Aorta (tissue), 5 donors: ENCODE measurements around the gene SLCO2A1. TPM values are rescaled to one million over a fixed set of nuclear protein-coding genes. Genes with fewer than 3 reads are reported as not detected.

Experiments used
- ATAC-seq: fragments of 200-7000 bp; cut with Tn5 transposase; one replicate; pipeline ENCODE4 v1.9.1; 2022; ENCODE audit warnings: moderate library complexity; ENCODE audit not compliant: low FRiP score
- DNase-seq, 2 donors: peaks; one replicate each; pipeline ENCODE4 v3.0.0-alpha.2; 2020
- H3K27ac ChIP-seq, 2 donors: one replicate each; pipeline ENCODE4 v1.5.1; 2013; ENCODE audit warnings: low read length in 2 of 2, mild to moderate bottlenecking in 2 of 2, moderate library complexity in 2 of 2, control low read depth in 1 of 2, inconsistent platforms in 1 of 2, low read depth in 1 of 2
- H3K27me3 ChIP-seq, 2 donors: one replicate each; pipeline ENCODE4 v1.6.1; 2013; ENCODE audit warnings: control low read depth in 1 of 2, low read length in 1 of 2, mild to moderate bottlenecking in 1 of 2, moderate library complexity in 1 of 2; ENCODE audit not compliant: insufficient read depth in 2 of 2, control insufficient read depth in 1 of 2
- H3K36me3 ChIP-seq, 2 donors: one replicate each; pipeline ENCODE4 v1.6.1; 2013; ENCODE audit warnings: control low read depth in 1 of 2, low read length in 1 of 2, mild to moderate bottlenecking in 1 of 2; ENCODE audit not compliant: insufficient read depth in 2 of 2, control insufficient read depth in 1 of 2
- H3K4me1 ChIP-seq, 2 donors: one replicate each; pipeline ENCODE4 v1.6.1; 2013; ENCODE audit warnings: low read length in 2 of 2, control low read depth in 1 of 2, mild to moderate bottlenecking in 1 of 2, moderate library complexity in 1 of 2; ENCODE audit not compliant: insufficient read depth in 2 of 2, control insufficient read depth in 1 of 2
- H3K4me3 ChIP-seq, 2 donors: one replicate each; pipeline ENCODE4 v1.5.1; 2013; ENCODE audit warnings: low read length in 2 of 2, control low read depth in 1 of 2, mild to moderate bottlenecking in 1 of 2
- H3K9me3 ChIP-seq: one replicate; pipeline ENCODE4 v1.6.1; 2013; ENCODE audit warnings: mild to moderate bottlenecking, low read length; ENCODE audit not compliant: control insufficient read depth
- WGBS, 2 donors: extraction: QIAGEN DNeasy Blood & Tissue Kit; methylation state at CpG; one replicate each; pipeline ENCODE4 v1.1.7; 2013; 5-methylcytosine and 5-hydroxymethylcytosine counted together
- intact Hi-C, 2 donors: fragments of 100-400 bp; cut with DNase I; formaldehyde crosslinking; loops; one replicate each; pipeline versions ENCODE4 v1.14.2 to v1.15.0; 2022
- polyA plus RNA-seq, 2 donors: library from polyadenylated mRNA; stranded (reverse); fragments of 200-250 nt; gene quantifications; one replicate each; pipeline ENCODE4 v1.2.3, GENCODE V29; 2013
- total RNA-seq, 2 donors: library from RNA; stranded (reverse); fragmentation: NEBNext Ultra II Directional; extraction: Animal tissue kit (Norgen Biotek cat#: 25700); gene quantifications; one replicate each; pipeline ENCODE4 v1.2.1, GENCODE V29; 2021
- donor health status: healthy with polysubstance abuse.
- donor health status: Bipolar disorder and iron deficiency.
- donor health status: DM: no; HTN: no; CAD: no.
- donor health status: DM: no; HTN: no; CAD: no.
- donor health status: DM: yes; HTN: yes; CAD: no.

Gene SLCO2A1
- total and polyA plus RNA-seq, 4 donors = 0.25 to 101 (median 49.8) TPM

- H3K36me3 ChIP-seq = no peaks in the 10 kb centered on the region
- ATAC-seq = no peak
- 39 to 52% methylated on average over 6 of the region's 6 CpGs for WGBS, 2 donors
- no peaks in the 10 kb centered on the region for H3K9me3 ChIP-seq
- intact Hi-C loops = no loop called here
- H3K4me1 ChIP-seq = no peaks in the 10 kb centered on the region
- H3K27me3 ChIP-seq = no peaks in the 10 kb centered on the region
- DNase-seq = peak in 1 of 2 donors; percentile 52
- H3K4me3 ChIP-seq = no peak overlapping the region
- no peak overlapping the region for H3K27ac ChIP-seq
Measured at GRCh38 chr3:133892541-133893231, 137.0 kb downstream of the SLCO2A1 start.

DNA sequence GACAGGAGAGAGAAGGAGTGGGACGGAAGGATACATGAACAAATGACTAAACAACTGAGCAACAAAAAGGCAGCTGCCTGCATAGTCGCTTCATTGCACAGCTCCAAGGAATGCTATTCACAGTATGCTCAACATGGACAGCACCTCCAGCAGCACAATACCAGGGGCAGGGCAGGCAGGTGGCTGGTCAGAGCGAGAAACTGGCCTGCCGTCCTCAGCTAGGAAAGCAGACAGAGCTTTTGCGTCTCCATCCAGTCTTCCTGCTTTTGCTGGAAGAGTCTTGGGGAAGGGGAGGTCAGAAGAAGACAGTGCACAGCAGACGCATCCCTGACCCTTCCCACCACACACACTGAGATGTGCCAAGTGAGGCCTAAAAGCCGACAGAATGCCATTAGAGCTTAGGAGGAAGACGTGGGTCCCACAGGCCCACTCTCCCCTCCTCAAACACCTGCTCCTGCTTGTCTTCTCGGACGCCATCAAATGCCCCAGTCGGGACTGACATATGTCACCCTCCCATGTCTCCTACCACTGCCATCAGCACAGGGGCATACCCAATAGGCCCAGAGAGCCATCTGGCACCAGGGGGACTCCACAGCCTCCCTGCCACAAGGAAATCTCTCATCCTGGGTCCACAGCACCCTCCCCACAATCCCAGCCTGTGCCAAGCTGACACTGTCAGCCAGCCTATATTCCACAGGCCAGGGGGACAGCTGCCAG lies 137.9 kb downstream of the SLCO2A1 start:
- WGBS, 2 donors = 95% methylated on average over 11 of the region's 11 CpGs

DNA sequence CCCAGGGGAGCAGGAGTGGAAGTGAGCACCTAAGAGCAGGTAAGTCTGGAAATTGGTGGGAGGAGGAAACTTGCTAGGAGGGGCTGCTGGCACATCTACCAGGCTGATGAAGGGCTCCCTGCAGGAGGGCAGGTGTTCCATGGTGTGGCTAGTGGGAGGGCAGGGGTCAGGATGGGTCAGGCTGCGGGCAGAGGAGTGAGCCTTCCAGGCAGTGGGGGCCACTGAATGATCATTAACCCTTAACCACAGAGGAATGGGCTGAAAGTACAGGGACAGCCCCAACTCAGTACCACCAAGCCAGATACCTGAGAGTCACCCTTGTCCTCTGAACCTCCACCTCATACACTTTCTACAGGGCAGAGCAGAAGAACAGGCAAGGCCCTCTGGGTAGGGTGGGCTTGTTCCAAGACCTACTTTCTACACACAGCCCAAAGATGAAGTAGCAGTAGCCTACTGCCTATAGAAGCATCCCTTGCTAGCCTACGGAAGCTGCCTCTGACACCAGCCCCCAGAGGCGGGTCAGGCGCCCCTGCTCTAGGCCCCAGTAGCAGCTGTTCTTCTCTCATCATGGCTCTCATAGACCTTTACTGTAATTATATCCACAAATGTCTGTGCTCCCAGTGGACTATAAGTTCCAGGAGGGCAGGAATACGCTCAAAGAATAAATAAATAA lies 138.6 kb downstream of the SLCO2A1 start:
- Histone ChIP-seq H3K4me3 (no peak overlapping the region), H3K27me3 (no peaks in the 10 kb centered on the region), H3K36me3 (no peaks in the 10 kb centered on the region), H3K27ac (no peak overlapping the region), H3K4me1 (no peaks in the 10 kb centered on the region), H3K9me3 (no peaks in the 10 kb centered on the region)
- peak in 1 of 2 donors; percentile 16 for DNase-seq
- ATAC-seq = no peak
- 85 to 95% methylated on average over 5 of the region's 5 CpGs for WGBS, 2 donors
- intact Hi-C loops = no loop called here

More for the DNA sequence above, 137.9 kb downstream of the SLCO2A1 start:
- H3K27me3 ChIP-seq = no peaks in the 10 kb centered on the region
- peak in 1 of 2 donors; percentile 49 for DNase-seq
- ATAC-seq = no peak
- no peak overlapping the region for H3K27ac ChIP-seq
- no peaks in the 10 kb centered on the region for H3K4me1 ChIP-seq
- no peak overlapping the region for H3K4me3 ChIP-seq
- no peaks in the 10 kb centered on the region for H3K9me3 ChIP-seq
- H3K36me3 ChIP-seq = no peaks in the 10 kb centered on the region
- intact Hi-C loops = no loop called here

DNA sequence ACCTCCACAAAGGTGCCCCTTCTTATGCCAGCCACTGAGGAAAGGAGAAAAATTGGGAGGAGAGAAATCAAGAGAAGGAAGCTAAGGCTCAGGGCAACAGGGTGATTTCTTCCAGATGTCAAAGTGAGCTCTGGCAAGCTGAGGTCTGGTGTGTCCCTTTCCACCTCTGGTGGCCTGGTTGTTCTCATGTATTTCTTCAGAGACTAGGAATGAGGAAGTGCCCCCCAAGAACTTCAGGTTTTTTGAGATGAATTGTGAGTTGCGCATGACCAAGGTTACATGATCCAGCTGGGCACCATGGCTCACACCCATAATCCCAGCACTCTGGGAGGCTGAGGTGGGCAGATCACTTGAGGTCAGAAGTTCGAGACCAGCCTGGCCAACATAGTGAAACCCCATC lies 139.7 kb downstream of the SLCO2A1 start:
- Histone ChIP-seq H3K4me3 (no peak overlapping the region), H3K27me3 (no peaks in the 10 kb centered on the region), H3K9me3 (no peaks in the 10 kb centered on the region), H3K4me1 (no peaks in the 10 kb centered on the region), H3K36me3 (no peaks in the 10 kb centered on the region), H3K27ac (no peak overlapping the region)
- 91 to 98% methylated on average over 2 of the region's 2 CpGs for WGBS, 2 donors
- DNase-seq (peak in 1 of 2 donors; percentile 10), ATAC-seq (no peak)
- intact Hi-C loops = no loop called here

DNA sequence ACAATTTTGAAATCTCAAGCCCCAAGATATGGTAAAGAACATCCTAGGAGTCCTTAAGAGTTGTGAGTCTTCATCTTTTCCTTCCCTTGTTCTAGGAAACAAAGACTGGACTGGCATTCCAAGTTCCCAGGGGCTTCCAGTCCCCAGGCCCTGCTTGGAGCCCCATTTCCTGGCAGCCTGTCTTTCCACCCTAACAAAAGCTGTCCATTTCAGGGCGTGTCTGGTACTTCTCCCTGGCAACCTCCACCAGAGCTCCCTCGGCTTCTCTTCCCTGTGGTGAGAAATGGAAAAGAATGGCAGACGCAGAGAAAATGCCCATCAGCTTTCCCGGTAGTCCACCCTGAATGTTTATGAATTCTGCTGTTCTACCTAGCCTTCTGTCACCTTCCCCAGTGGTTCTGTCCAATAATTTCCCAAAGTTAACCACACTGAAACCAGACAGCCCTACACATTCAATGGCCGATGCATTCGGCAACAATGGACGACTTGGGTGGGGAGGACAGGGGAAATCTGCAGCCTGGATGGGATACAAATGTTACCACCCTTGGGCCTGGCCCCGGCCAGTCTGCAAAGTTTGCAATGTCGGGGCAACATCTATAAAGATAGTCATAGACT lies 140.9 kb downstream of the SLCO2A1 start:
- WGBS, 2 donors = 96 to 98% methylated on average over 9 of the region's 9 CpGs

GRCh38 chr3:133887803-133888703 lies 141.7 kb downstream of the SLCO2A1 start:
- no peaks in the 10 kb centered on the region for H3K27me3 ChIP-seq
- no peak overlapping the region for H3K27ac ChIP-seq
- ATAC-seq (no peak), DNase-seq (peak in 1 of 2 donors; percentile 48)
- no peaks in the 10 kb centered on the region for H3K4me1 ChIP-seq
- H3K9me3 ChIP-seq = no peaks in the 10 kb centered on the region
- no peaks in the 10 kb centered on the region for H3K36me3 ChIP-seq
- no peak overlapping the region for H3K4me3 ChIP-seq
- WGBS, 2 donors = 51 to 65% methylated on average over 8 of the region's 8 CpGs
- intact Hi-C loops = no loop called here

More for the DNA sequence above, 140.9 kb downstream of the SLCO2A1 start:
- no peaks in the 10 kb centered on the region for H3K27me3 ChIP-seq
- no peak overlapping the region for H3K4me3 ChIP-seq
- no peaks in the 10 kb centered on the region for H3K9me3 ChIP-seq
- DNase-seq (peak in 1 of 2 donors; percentile 40), ATAC-seq (no peak)
- H3K36me3 ChIP-seq = no peaks in the 10 kb centered on the region
- intact Hi-C loops = no loop called here
- H3K27ac ChIP-seq = no peak overlapping the region
- H3K4me1 ChIP-seq = no peaks in the 10 kb centered on the region

GRCh38 chr3:133887074-133887802 lies 142.5 kb downstream of the SLCO2A1 start:
- 89 to 90% methylated on average over 4 of the region's 4 CpGs for WGBS, 2 donors
- no peak overlapping the region for H3K4me3 ChIP-seq
- intact Hi-C loops = no loop called here
- no peaks in the 10 kb centered on the region for H3K9me3 ChIP-seq
- peak in 1 of 2 donors; percentile 39 for DNase-seq
- no peak for ATAC-seq
- H3K27me3 ChIP-seq = no peaks in the 10 kb centered on the region
- H3K4me1 ChIP-seq = no peaks in the 10 kb centered on the region
- no peaks in the 10 kb centered on the region for H3K36me3 ChIP-seq
- H3K27ac ChIP-seq = no peak overlapping the region
